Panc1 (cell line): ENCODE data around the gene SV2B.

ENCODE experiments used
- POLR2AphosphoS5 ChIP-seq: IDR thresholded peaks from 2 replicates; pipeline ENCODE4 v1.6.1; 2012; ENCODE audit warnings: mild to moderate bottlenecking, low read depth, low read length, moderate library complexity
- SIN3A ChIP-seq: IDR thresholded peaks from 2 replicates; pipeline ENCODE4 v1.6.1; 2012; ENCODE audit warnings: low read depth, mild to moderate bottlenecking, low read length, moderate library complexity, borderline replicate concordance; ENCODE audit not compliant: insufficient read depth
- TCF7L2 ChIP-seq: IDR thresholded peaks from 2 replicates; pipeline ENCODE4 v1.6.1; 2011; ENCODE audit warnings: mild to moderate bottlenecking, low read depth, low read length, inconsistent platforms
- TF ChIP-seq, protein P1 (sequence below): fragments of 450-650 bp; IDR thresholded peaks from 2 replicates; pipeline ENCODE4 v1.5.1; 2017; ENCODE audit warnings: mild to moderate bottlenecking
- TF ChIP-seq, protein P2 (sequence below), 2 experiments: IDR thresholded peaks; 2 replicates each; pipeline ENCODE4 v1.6.1; 2011 to 2012; ENCODE audit warnings: low read depth in 2 of 2, control low read depth in 1 of 2, low read length in 1 of 2, mild to moderate bottlenecking in 1 of 2, moderate library complexity in 1 of 2; ENCODE audit not compliant: insufficient read depth in 1 of 2

GRCh38 chr15:91200101-91200754, 100.2 kb downstream of the SV2B start:
- TF ChIP-seq, protein P1, sequence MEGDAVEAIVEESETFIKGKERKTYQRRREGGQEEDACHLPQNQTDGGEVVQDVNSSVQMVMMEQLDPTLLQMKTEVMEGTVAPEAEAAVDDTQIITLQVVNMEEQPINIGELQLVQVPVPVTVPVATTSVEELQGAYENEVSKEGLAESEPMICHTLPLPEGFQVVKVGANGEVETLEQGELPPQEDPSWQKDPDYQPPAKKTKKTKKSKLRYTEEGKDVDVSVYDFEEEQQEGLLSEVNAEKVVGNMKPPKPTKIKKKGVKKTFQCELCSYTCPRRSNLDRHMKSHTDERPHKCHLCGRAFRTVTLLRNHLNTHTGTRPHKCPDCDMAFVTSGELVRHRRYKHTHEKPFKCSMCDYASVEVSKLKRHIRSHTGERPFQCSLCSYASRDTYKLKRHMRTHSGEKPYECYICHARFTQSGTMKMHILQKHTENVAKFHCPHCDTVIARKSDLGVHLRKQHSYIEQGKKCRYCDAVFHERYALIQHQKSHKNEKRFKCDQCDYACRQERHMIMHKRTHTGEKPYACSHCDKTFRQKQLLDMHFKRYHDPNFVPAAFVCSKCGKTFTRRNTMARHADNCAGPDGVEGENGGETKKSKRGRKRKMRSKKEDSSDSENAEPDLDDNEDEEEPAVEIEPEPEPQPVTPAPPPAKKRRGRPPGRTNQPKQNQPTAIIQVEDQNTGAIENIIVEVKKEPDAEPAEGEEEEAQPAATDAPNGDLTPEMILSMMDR: no peak
- TF ChIP-seq, protein P2, sequence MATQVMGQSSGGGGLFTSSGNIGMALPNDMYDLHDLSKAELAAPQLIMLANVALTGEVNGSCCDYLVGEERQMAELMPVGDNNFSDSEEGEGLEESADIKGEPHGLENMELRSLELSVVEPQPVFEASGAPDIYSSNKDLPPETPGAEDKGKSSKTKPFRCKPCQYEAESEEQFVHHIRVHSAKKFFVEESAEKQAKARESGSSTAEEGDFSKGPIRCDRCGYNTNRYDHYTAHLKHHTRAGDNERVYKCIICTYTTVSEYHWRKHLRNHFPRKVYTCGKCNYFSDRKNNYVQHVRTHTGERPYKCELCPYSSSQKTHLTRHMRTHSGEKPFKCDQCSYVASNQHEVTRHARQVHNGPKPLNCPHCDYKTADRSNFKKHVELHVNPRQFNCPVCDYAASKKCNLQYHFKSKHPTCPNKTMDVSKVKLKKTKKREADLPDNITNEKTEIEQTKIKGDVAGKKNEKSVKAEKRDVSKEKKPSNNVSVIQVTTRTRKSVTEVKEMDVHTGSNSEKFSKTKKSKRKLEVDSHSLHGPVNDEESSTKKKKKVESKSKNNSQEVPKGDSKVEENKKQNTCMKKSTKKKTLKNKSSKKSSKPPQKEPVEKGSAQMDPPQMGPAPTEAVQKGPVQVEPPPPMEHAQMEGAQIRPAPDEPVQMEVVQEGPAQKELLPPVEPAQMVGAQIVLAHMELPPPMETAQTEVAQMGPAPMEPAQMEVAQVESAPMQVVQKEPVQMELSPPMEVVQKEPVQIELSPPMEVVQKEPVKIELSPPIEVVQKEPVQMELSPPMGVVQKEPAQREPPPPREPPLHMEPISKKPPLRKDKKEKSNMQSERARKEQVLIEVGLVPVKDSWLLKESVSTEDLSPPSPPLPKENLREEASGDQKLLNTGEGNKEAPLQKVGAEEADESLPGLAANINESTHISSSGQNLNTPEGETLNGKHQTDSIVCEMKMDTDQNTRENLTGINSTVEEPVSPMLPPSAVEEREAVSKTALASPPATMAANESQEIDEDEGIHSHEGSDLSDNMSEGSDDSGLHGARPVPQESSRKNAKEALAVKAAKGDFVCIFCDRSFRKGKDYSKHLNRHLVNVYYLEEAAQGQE (IDR thresholded peaks at IDR 0.05; ENCODE audit: insufficient read depth in 1 of 2, low read depth in 2 of 2, low read length in 1 of 2): no peak
- TF ChIP-seq POLR2AphosphoS5: no peak
- TF ChIP-seq SIN3A: no peak
- no peak for TF ChIP-seq TCF7L2
